Measurements from ENCODE around the gene CD8A. TPM values are rescaled to one million over a fixed set of nuclear protein-coding genes. Genes with fewer than 3 reads are reported as not detected.

Gene CD8A
- total RNA-seq, 4 donors from 2014 or later: 0.42 to 3.9 (median 1.8) TPM; not detected in 1

Other genes with a start within 250 kb of the CD8A start
- gene CHMP3, start 227.5 kb downstream of the CD8A start, total RNA-seq: 100 to 1,000 TPM; 206 to 236 (median 211) TPM
- gene RNF103, start 167.0 kb downstream of the CD8A start, total RNA-seq: 10 to 100 TPM; 40.5 to 67.9 (median 53.5) TPM
- gene RMND5A, start 70.6 kb downstream of the CD8A start, total RNA-seq: 10 to 100 TPM; 44.8 to 75.6 (median 61.1) TPM
- 1 to 10 TPM in 1 of 4 donors, under 1 TPM in 1, not detected in 2; 0.81 to 1.6 TPM for gene CD8B, start 71.0 kb upstream of the CD8A start, total RNA-seq
- 1 to 10 TPM in 1 of 4 donors, under 1 TPM in 3; 0.16 to 1.8 (median 0.44) TPM for gene RGPD1, start 151.2 kb upstream of the CD8A start, total RNA-seq
- gene PLGLB1, start 230.9 kb upstream of the CD8A start, total RNA-seq: 1 to 10 TPM in 3 of 4 donors, not detected in 1; 1.0 to 7.5 (median 4.3) TPM